ENCODE data around the gene NKAIN4. TPM values are rescaled to one million over a fixed set of nuclear protein-coding genes. Genes with fewer than 3 reads are reported as not detected.

The NKAIN4 gene
- total RNA-seq, 2 experiments from 2014 or later = not detected

DNA sequence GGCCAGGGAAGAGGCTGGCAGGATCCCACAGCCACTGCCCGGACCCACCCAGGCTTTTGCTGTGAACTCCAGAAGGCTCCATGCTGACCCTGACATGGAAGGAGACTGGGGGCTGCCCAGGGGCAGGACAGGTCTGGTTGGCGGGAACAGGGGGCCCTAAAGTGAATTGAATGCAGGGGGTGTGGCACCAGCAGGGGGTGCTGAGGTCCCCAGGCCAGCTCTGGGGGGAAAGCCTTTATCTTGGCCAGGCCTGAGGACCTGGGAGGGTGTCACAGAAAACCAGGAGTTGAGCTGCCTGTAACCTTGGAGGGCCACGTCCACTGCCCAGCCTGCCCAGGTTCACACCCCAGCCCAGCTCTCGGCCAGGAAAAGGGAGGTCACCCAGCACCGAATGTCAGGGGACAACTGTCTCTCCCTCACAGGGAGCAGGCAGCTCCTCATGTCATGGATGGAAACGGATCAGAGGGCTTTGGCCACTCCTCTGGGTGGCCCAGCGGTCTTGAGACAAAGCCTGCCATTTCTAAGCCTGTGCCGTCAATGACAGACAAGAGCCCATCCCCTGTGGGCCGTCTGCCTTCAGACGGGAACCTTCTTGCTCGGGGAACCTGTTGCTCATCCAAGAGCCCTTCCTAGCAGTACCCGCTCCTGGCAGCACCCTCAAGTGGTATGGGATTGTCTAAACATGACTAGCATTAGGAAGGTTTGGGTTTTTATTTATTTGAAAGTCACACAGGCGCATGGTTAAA, 35.4 kb downstream of the NKAIN4 start:
- no peaks in the 10 kb centered on the region for H3K9me3 Mint-ChIP-seq (ENCODE audit: insufficient read depth)
- no peak for DNase-seq
- H3K36me3 Mint-ChIP-seq (ENCODE audit: low read depth) = peaks cover 16% of the 10 kb centered on the region
- H3K4me3 Mint-ChIP-seq = no peak overlapping the region
- no peak overlapping the region for H3K27ac Mint-ChIP-seq
- POLR2A ChIA-PET = no interaction called here
- CTCF ChIA-PET = interaction anchor here (0.6 to 1.0 kb wide), 2 partner anchors 18 to 66 kb away, joined by 3 read pairs; no protein-coding TSS in a partner anchor
- H3K4me1 Mint-ChIP-seq (ENCODE audit: low read depth) = peaks cover 23% of the 10 kb centered on the region
- ATAC-seq = no peak
- H3K27me3 Mint-ChIP-seq (ENCODE audit: low read depth) = peaks cover 4% of the 10 kb centered on the region

DNA sequence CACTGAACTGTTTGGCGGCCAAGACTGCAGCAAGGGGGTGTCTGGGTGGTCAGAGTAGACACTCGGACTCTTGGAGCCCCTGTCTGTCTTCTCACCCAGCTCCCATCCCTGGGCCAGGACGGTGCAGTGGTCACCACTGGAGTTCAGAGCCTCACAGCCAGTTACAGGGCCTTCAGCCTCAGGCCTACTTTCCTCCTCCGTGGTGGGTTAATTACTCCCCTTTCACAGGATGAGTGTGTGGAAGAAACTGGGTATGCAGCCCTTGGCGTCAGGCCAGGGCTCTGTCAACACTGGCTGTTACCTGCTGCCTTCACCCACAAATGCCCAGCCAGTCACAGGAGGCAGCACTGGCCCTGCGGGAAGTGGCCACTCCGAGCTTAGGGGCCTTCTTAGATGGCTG, 36.6 kb downstream of the NKAIN4 start:
- peaks cover 25% of the 10 kb centered on the region for H3K36me3 Mint-ChIP-seq (ENCODE audit: low read depth)
- H3K9me3 Mint-ChIP-seq (ENCODE audit: insufficient read depth) = no peaks in the 10 kb centered on the region
- H3K4me3 Mint-ChIP-seq = no peak overlapping the region
- H3K27ac Mint-ChIP-seq = no peak overlapping the region
- ChIA-PET CTCF (no interaction called here), POLR2A (interaction anchor here (0.5 kb wide), 1 partner anchor 12 kb away, joined by 3 read pairs; no protein-coding TSS in a partner anchor)
- no peak for ATAC-seq
- peaks cover 33% of the 10 kb centered on the region for H3K4me1 Mint-ChIP-seq (ENCODE audit: low read depth)
- DNase-seq = no peak
- H3K27me3 Mint-ChIP-seq (ENCODE audit: low read depth) = peaks cover 4% of the 10 kb centered on the region

DNA sequence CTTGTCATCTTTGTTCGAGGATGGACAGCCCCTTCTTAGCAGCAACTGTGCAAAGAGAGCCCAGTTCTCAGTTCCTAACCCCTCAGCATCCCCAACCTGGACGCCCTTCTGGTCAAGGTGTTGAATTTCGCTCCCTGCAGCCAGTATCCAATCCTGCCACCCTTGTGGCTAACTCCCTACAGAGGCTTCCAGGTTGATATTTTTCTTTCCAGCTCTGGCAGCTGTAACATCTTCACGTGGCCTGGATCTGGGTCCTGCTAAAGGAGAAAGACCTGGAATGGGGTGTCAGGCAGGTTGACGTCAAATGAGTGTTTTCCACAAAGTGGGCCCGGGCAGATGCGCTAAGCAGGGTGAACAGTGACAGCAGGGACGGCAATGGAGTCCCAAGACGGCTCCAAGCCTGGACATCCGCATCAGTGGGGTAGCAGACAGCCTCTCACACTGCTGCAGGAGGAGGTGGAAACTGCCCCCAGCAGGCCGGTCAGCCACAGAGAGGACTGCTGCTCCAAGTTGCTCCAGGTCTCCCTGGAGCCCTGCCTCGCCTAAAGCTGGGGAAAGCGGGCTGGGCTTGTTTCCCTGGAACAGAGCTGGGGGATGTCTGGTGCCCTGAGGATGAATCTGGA, 37.3 kb downstream of the NKAIN4 start:
- CTCF ChIA-PET = no interaction called here
- ATAC-seq = no peak
- H3K4me1 Mint-ChIP-seq (ENCODE audit: low read depth) = peaks cover 40% of the 10 kb centered on the region

DNA sequence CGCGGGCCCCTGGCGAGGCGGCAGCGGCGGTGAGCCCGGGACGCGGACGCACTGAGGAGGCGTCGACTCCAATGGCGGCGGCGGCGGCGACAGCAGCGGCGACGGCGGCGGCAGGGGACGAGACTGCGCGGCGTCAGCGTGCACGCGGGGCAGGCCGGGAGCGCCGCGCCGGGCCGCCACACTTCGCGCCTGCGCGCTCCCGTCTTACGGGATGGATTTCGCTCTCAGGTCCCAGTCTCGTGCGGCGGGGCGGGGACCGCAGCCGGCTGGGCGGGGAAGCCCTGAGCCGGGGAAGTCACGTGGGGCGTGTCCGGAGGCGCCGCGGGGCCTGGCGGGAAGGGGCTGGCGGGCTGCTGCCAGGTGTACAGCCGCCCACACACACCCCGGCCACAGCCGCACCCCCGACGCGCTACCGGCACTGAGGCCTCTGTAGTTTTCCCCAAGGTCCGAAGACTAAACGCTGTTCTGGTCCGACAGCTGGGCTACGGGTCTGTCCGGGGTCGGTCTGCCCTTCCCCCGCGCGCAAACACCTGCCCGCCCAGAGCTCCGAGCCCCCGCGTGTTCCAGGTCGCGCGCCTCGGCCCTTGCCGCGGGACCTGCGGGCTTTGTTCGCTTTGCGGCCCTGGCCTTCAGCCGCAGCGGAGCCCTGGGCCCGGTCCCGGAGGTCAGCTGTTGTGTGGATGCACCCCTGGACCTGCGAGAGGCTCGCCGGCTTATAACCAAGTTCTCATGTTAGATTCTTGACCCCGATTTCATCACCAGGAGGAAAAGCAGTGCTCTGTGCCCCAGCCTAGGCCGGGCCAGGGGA, 38.0 kb downstream of the NKAIN4 start, which contains the start of gene YTHDF1:
Gene YTHDF1 (minus strand): TSS at position 91 of the 808 bp plus-strand sequence. CDS start 239 bp downstream, outside the sequence.
- peaks cover 35% of the 10 kb centered on the region for H3K36me3 Mint-ChIP-seq (ENCODE audit: low read depth)
- H3K27me3 Mint-ChIP-seq (ENCODE audit: low read depth) = peaks cover 4% of the 10 kb centered on the region
- H3K9me3 Mint-ChIP-seq (ENCODE audit: insufficient read depth) = no peaks in the 10 kb centered on the region
- DNase-seq (peak; percentile 96), ATAC-seq (peak; percentile 94)
- ChIA-PET POLR2A (interaction anchor here (0.7 kb wide), 1 partner anchor 9 kb away, joined by 4 read pairs; no protein-coding TSS in a partner anchor), CTCF (interaction anchor here (7.0 kb wide), 1 partner anchor 7 kb away, joined by 48 read pairs; no protein-coding TSS in a partner anchor)
- H3K4me1 Mint-ChIP-seq (ENCODE audit: low read depth) = peaks cover 41% of the 10 kb centered on the region
- peak within 1 kb of the TSS; percentile 94 for H3K4me3 Mint-ChIP-seq
- H3K27ac Mint-ChIP-seq = peak within 1 kb of the TSS; percentile 86

More for the DNA sequence above, 37.3 kb downstream of the NKAIN4 start:
- H3K4me3 Mint-ChIP-seq = peak overlapping the region; percentile 77
- DNase-seq = no peak
- H3K27me3 Mint-ChIP-seq (ENCODE audit: low read depth) = peaks cover 4% of the 10 kb centered on the region
- H3K9me3 Mint-ChIP-seq (ENCODE audit: insufficient read depth) = no peaks in the 10 kb centered on the region
- H3K36me3 Mint-ChIP-seq (ENCODE audit: low read depth) = peaks cover 33% of the 10 kb centered on the region
- POLR2A ChIA-PET = interaction anchor here (0.5 kb wide), 1 partner anchor 11 kb away, joined by 3 read pairs; no protein-coding TSS in a partner anchor
- peak overlapping the region; percentile 83 for H3K27ac Mint-ChIP-seq

DNA sequence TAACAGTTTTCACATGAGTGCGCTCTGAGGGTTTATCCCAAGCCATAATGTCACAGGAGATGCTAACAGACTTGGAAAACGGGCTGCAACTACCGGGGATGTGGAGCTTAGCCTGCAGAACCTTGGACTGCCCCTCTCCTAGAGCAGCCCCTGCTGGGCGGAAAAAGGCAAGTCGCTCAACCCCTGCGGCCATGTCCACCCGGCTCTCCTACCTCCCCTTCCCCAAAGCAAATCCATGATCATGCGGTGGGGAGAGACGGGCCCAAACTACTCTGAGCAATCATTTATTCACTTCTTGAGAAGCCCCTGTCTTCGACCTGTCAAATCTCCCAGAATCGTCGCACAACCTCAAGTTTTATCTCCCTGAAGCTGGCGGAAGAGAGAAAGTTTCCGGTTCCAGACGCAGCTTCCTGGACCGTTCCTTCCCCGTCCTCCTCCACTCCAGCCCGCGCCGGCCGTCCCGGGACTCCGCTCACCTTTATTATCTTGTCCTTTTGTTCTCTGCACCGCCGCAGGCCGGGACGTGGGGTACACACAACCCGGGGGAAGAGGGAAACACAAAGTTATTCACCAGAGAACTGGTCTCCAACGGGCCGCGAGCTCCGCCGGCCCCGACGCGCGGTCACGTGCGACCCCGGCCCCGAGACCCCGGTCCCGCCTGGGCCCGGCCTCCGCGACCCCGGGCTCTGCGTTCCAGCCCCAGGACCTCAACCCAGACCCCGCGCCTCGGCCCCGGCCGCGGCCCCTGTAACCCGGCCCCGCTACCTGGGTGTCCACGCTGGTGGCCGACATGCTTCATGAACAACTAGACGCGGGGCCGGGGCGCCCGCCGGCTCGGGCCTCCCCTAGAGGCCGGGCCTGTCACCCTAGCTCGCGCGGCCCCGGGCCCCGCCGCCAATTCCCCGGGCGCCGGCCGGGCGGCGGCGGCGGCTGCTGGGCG, 38.9 kb downstream of the NKAIN4 start:
- ATAC-seq (peak; percentile 8), DNase-seq (peak; percentile 40)
- Mint-ChIP-seq H3K4me3 (peak overlapping the region; percentile 94), H3K9me3 (ENCODE audit: insufficient read depth) (no peaks in the 10 kb centered on the region), H3K36me3 (ENCODE audit: low read depth) (peaks cover 42% of the 10 kb centered on the region), H3K4me1 (ENCODE audit: low read depth) (peaks cover 45% of the 10 kb centered on the region), H3K27ac (peak overlapping the region; percentile 86), H3K27me3 (ENCODE audit: low read depth) (peaks cover 4% of the 10 kb centered on the region)
- POLR2A ChIA-PET = interaction anchor here (0.7 to 1.4 kb wide), 2 partner anchors 10 to 57 kb away, joined by 4 read pairs; partner anchors contain the start of gene ARFGAP1
- CTCF ChIA-PET = interaction anchor here (1.0 to 7.0 kb wide), 3 partner anchors 8 to 243 kb away, joined by 3 to 48 read pairs (median 3); no protein-coding TSS in a partner anchor

DNA sequence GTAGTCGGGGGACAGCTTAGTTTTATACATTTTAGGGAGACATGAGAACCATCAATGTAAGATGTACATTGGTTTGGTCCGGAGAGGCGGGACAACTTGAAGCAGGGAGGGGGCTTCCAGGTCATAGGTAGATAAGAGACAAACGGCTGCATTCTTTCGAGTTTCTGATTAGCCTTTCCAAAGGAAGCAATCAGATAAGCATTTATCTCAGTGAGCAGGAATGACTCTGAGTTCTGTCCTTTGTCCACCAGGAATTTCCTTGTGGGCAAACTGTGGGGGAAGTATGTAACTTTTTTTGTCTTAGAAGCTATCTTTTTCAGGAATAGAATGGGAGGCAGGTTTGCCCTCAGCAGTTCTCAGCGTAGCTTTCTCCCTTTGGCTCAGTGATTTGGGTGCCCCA, 39.7 kb downstream of the NKAIN4 start:
- peak overlapping the region; percentile 86 for H3K27ac Mint-ChIP-seq
- no peak for DNase-seq
- H3K9me3 Mint-ChIP-seq (ENCODE audit: insufficient read depth) = no peaks in the 10 kb centered on the region
- no peaks in the 10 kb centered on the region for H3K27me3 Mint-ChIP-seq (ENCODE audit: low read depth)
- peak overlapping the region; percentile 94 for H3K4me3 Mint-ChIP-seq
- POLR2A ChIA-PET = interaction anchor here (0.7 to 1.4 kb wide), 2 partner anchors 58 to 836 kb away, joined by 3 to 4 read pairs; partner anchors contain the start of gene ARFGAP1
- peaks cover 45% of the 10 kb centered on the region for H3K4me1 Mint-ChIP-seq (ENCODE audit: low read depth)
- no peak for ATAC-seq
- H3K36me3 Mint-ChIP-seq (ENCODE audit: low read depth) = peaks cover 47% of the 10 kb centered on the region
- CTCF ChIA-PET = interaction anchor here (1.3 to 7.0 kb wide), 2 partner anchors 9 to 242 kb away, joined by 3 to 48 read pairs; no protein-coding TSS in a partner anchor

DNA sequence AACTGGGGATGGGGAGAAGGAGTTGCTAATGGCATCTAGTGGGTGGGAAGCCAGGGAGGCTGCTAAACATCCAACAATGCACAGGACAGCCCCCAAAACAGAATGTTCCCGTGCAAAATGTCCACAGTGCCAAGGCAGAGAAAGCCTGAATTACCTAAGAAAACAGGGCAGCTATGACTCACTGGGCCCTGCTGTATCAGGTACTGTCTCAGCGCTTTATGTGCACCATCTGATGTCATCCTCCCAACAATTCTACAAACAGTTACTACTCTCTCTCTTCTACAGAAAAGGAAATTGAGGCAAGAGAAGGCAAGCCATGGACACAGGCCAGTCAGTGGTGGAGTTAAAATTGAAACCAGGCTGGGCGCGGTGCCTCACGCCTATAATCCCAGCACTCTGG, 41.5 kb downstream of the NKAIN4 start:
- Mint-ChIP-seq H3K27ac (no peak overlapping the region), H3K27me3 (ENCODE audit: low read depth) (no peaks in the 10 kb centered on the region), H3K36me3 (ENCODE audit: low read depth) (peaks cover 51% of the 10 kb centered on the region), H3K4me3 (no peak overlapping the region), H3K9me3 (ENCODE audit: insufficient read depth) (no peaks in the 10 kb centered on the region), H3K4me1 (ENCODE audit: low read depth) (peaks cover 45% of the 10 kb centered on the region)
- ATAC-seq (no peak), DNase-seq (no peak)
- POLR2A ChIA-PET = no interaction called here
- CTCF ChIA-PET = interaction anchor here (7.0 kb wide), 1 partner anchor 11 kb away, joined by 48 read pairs; no protein-coding TSS in a partner anchor

DNA sequence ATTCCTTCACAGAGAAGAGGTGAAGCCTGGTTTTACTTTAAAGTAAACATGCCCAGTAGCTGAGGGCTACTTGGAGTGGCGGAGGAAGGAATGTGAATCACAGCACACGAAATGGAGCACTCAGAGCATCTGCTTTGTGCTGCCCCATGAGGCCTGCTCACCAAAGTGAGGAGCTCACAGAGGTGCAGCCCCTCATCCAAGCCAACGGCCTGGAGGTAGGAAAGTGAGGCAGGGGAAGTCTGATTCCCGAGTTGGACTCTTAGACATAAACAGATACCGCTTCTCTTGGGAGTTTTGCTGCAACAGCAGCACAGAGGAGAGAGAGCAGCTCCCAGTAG, 41.9 kb downstream of the NKAIN4 start:
- ChIA-PET POLR2A (no interaction called here), CTCF (interaction anchor here (7.0 kb wide), 1 partner anchor 11 kb away, joined by 48 read pairs; no protein-coding TSS in a partner anchor)
- ATAC-seq (no peak), DNase-seq (no peak)
- Mint-ChIP-seq H3K9me3 (ENCODE audit: insufficient read depth) (no peaks in the 10 kb centered on the region), H3K36me3 (ENCODE audit: low read depth) (peaks cover 53% of the 10 kb centered on the region), H3K27me3 (ENCODE audit: low read depth) (no peaks in the 10 kb centered on the region), H3K4me3 (no peak overlapping the region), H3K27ac (no peak overlapping the region), H3K4me1 (ENCODE audit: low read depth) (peaks cover 45% of the 10 kb centered on the region)

DNA sequence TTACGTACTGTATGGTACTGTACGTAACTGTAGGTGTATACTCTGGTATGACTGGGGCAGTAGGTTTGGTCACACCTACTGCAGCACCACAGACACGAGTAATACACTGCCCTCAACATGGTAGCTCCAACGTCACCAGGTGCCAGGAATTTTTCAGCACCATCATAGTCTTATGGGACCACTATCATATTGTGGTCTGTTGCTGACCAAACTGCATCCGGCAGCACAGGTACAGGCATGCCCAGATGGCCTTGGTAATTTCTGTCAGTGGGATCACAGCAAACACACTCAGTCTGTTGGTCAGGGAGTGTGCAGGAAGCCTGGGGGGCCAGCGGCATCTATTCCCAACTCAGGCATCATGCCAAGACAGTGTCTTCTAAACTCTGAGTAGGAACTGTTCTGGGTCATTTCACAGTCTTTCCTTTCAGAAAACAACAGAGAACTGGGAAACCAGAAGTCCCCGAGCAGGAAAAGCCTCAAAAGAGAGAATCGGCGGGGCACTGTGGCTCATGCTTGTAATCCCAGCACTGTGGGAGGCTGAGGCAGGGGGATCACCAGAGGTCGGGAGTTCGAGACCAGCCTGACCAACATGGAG, 44.2 kb downstream of the NKAIN4 start:
- Mint-ChIP-seq H3K9me3 (ENCODE audit: insufficient read depth) (no peaks in the 10 kb centered on the region), H3K27me3 (ENCODE audit: low read depth) (no peaks in the 10 kb centered on the region), H3K27ac (no peak overlapping the region), H3K36me3 (ENCODE audit: low read depth) (peaks cover 59% of the 10 kb centered on the region), H3K4me3 (no peak overlapping the region), H3K4me1 (ENCODE audit: low read depth) (peaks cover 39% of the 10 kb centered on the region)
- POLR2A ChIA-PET = no interaction called here
- DNase-seq (no peak), ATAC-seq (no peak)
- CTCF ChIA-PET = interaction anchor here (7.0 kb wide), 1 partner anchor 13 kb away, joined by 48 read pairs; no protein-coding TSS in a partner anchor

DNA sequence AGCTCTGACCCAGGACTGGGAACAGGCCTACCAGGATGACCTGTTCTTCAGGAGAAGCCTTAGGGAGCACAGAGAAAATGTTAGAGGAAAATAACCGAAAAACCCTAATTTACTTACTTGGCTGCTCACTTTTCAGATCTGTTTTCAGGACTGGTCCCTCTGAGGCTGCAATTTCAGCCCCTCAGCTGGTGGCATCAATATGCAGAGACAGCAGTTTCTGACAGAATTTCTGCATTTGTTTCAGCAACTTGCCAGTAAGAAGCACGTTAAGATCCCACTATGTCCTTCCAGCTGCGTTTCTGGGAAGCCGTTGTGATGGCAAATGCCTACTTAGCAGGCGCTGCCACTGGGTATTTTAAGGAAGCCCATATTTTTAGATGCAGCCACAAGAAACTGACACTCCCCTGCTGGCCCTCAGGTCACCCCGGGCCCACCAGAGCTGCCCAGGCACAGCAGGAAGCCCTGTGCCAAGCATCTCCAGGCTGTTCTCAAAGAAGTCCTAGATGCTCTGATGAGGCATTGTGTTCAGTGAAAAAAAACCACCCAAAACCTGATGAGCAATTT, 45.8 kb downstream of the NKAIN4 start:
- ATAC-seq (no peak), DNase-seq (no peak)
- H3K4me3 Mint-ChIP-seq = no peak overlapping the region
- peaks cover 22% of the 10 kb centered on the region for H3K4me1 Mint-ChIP-seq (ENCODE audit: low read depth)
- no peaks in the 10 kb centered on the region for H3K9me3 Mint-ChIP-seq (ENCODE audit: insufficient read depth)
- H3K27ac Mint-ChIP-seq = no peak overlapping the region
- ChIA-PET CTCF (no interaction called here), POLR2A (no interaction called here)
- H3K27me3 Mint-ChIP-seq (ENCODE audit: low read depth) = no peaks in the 10 kb centered on the region
- peaks cover 43% of the 10 kb centered on the region for H3K36me3 Mint-ChIP-seq (ENCODE audit: low read depth)
